ENCODE data around the gene PRMT2.

DNA sequence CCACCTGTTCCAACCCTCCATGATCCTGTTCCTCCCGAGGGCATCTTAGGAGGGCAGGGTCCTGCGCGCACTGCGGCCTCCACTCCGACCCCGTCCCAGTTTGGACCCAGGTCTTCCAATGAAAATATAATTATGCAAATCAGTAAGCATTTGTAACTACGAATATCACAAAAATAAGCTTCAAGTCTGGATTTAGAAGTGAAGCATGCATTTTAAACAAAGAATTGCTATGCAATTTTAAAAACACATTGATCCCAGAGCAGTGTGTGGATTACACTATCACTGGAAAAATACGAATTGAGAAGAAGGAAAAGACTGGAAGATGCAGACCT lies 673 bp downstream of the PRMT2 start:
- TF ChIP-seq, protein P1, sequence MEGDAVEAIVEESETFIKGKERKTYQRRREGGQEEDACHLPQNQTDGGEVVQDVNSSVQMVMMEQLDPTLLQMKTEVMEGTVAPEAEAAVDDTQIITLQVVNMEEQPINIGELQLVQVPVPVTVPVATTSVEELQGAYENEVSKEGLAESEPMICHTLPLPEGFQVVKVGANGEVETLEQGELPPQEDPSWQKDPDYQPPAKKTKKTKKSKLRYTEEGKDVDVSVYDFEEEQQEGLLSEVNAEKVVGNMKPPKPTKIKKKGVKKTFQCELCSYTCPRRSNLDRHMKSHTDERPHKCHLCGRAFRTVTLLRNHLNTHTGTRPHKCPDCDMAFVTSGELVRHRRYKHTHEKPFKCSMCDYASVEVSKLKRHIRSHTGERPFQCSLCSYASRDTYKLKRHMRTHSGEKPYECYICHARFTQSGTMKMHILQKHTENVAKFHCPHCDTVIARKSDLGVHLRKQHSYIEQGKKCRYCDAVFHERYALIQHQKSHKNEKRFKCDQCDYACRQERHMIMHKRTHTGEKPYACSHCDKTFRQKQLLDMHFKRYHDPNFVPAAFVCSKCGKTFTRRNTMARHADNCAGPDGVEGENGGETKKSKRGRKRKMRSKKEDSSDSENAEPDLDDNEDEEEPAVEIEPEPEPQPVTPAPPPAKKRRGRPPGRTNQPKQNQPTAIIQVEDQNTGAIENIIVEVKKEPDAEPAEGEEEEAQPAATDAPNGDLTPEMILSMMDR (IDR thresholded peaks at IDR 0.05) = no peak
- no peak for TF ChIP-seq EZH2 (IDR thresholded peaks at IDR 0.05; ENCODE audit: borderline replicate concordance, insufficient read depth, low read depth, low read length, poor library complexity, severe bottlenecking)

Data from B cell (primary cell).